SH-SY5Y (cell line): ENCODE measurements around the gene SP140L.

Experiments used
- GATA2 ChIP-seq: IDR thresholded peaks from 2 replicates; pipeline ENCODE4 v1.6.1; 2011; ENCODE audit warnings: mild to moderate bottlenecking, low read depth, low read length
- GATA3 ChIP-seq: IDR thresholded peaks from 2 replicates; pipeline ENCODE4 v1.6.1; 2011; ENCODE audit warnings: low read depth, mild to moderate bottlenecking, low read length, moderate library complexity

GRCh38 chr2:230400454-230400853, 73.5 kb downstream of the SP140L start:
- TF ChIP-seq GATA2 (no peak), GATA3 (no peak)
